ENCODE measurements around the gene DUSP28. TPM values are rescaled to one million over a fixed set of nuclear protein-coding genes. Genes with fewer than 3 reads are reported as not detected.

DUSP28 gene
- total RNA-seq, 1 experiment from 2014 or later: 2.2 TPM

DNA sequence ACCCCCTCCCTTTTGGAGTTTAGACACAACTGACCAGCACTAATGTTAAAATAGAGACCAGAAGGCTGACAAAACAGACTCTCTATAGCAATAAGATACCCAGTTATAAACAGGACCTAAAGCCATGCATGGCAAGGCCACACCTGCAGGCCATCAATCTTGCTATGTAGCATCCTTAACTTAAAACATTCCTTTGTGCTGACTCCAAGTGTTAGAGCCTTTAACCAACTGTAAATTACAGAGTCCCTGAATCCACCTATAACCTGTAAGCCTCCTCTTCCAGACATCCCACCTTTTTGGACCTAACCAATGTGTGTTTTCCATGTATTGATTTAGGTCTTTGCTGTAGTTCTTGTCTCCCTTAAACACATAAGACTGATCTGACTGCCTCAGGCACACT lies 20.3 kb upstream of the DUSP28 start:
- no peaks in the 10 kb centered on the region for H3K27me3 ChIP-seq (replicated peaks; ENCODE audit: control insufficient read depth, insufficient read depth, low read length)
- 0 out of 2 replicates have a peak, but pooled peaks cover 4% of the 10 kb centered on the region for H3K4me1 ChIP-seq
- H3K36me3 ChIP-seq (ENCODE audit: control insufficient read depth, insufficient read depth, low read length): no peaks in the 10 kb centered on the region
- intact Hi-C loops (cut with micrococcal nuclease; ENCODE audit: unreplicated experiment): no loop called here
- no peak overlapping the region for H3K4me3 ChIP-seq (ENCODE audit: low read depth, low read length)
- peaks cover 8% of the 10 kb centered on the region for H3K4me1 Mint-ChIP-seq (ENCODE audit: low read depth, unreplicated experiment)
- no peaks in the 10 kb centered on the region for H3K27me3 Mint-ChIP-seq (ENCODE audit: insufficient read depth, unreplicated experiment)
- peaks cover 10% of the 10 kb centered on the region for H3K9me3 Mint-ChIP-seq (ENCODE audit: unreplicated experiment)
- BruUV-seq (replicated peaks): no TSS peak
- no peak for DNase-seq
- H3K27ac Mint-ChIP-seq (ENCODE audit: unreplicated experiment): no peak overlapping the region
- ChIA-PET POLR2A (no interaction called here), CTCF (no interaction called here)
- 0 out of 2 replicates have a peak, but pooled peaks cover 4% of the 10 kb centered on the region for H3K9me3 ChIP-seq
- no peak for TF ChIP-seq CTCF (IDR thresholded peaks at IDR 0.05; ENCODE audit: insufficient read depth in 1 of 2, low read depth in 1 of 2, low read length in 1 of 2, severe bottlenecking in 1 of 2, unreplicated experiment in 1 of 2)
- no peak overlapping the region for H3K4me3 Mint-ChIP-seq (ENCODE audit: unreplicated experiment)
- H3K36me3 Mint-ChIP-seq (ENCODE audit: insufficient read depth, unreplicated experiment): peaks cover 33% of the 10 kb centered on the region

DNA sequence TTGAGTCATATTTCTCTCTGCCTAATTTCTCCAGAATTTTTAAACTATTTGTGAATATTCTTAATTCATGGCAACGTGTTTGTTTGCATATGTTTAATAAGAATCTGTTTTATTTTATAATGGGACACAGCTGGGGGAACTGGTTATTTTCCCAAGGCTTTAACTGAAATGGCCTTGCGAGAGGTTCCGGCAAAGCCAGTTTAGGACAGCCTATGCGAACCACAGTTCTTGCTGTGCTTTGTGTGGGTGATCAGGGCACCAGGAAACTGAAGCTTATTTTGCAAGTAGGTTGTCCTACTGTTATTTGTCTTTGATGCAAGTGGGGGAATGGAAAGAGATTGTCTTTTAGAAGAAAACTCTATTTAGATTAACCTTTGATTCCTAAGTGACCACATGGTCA lies 8.9 kb upstream of the DUSP28 start:
- Histone ChIP-seq H3K36me3 (ENCODE audit: control insufficient read depth, insufficient read depth, low read length) (no peaks in the 10 kb centered on the region), H3K9me3 (no peaks in the 10 kb centered on the region), H3K4me1 (no peaks in the 10 kb centered on the region), H3K27me3 (replicated peaks; ENCODE audit: control insufficient read depth, insufficient read depth, low read length) (no peaks in the 10 kb centered on the region), H3K4me3 (ENCODE audit: low read depth, low read length) (no peak overlapping the region)
- H3K4me3 Mint-ChIP-seq (ENCODE audit: unreplicated experiment): no peak overlapping the region
- TF ChIP-seq CTCF (IDR thresholded peaks at IDR 0.05; ENCODE audit: insufficient read depth in 1 of 2, low read depth in 1 of 2, low read length in 1 of 2, severe bottlenecking in 1 of 2, unreplicated experiment in 1 of 2): no peak
- BruUV-seq (replicated peaks): no TSS peak
- DNase-seq: no peak
- ChIA-PET POLR2A (no interaction called here), CTCF (interaction anchor here (0.6 kb wide), 1 partner anchor 15 kb away, joined by 3 read pairs; no protein-coding TSS in a partner anchor)
- H3K27ac Mint-ChIP-seq (ENCODE audit: unreplicated experiment): no peak overlapping the region
- no peaks in the 10 kb centered on the region for H3K4me1 Mint-ChIP-seq (ENCODE audit: low read depth, unreplicated experiment)
- H3K27me3 Mint-ChIP-seq (ENCODE audit: insufficient read depth, unreplicated experiment): no peaks in the 10 kb centered on the region
- H3K9me3 Mint-ChIP-seq (ENCODE audit: unreplicated experiment): no peaks in the 10 kb centered on the region
- intact Hi-C loops (cut with micrococcal nuclease; ENCODE audit: unreplicated experiment): no loop called here
- H3K36me3 Mint-ChIP-seq (ENCODE audit: insufficient read depth, unreplicated experiment): peaks cover 16% of the 10 kb centered on the region

- CTCF ChIA-PET: interaction anchor here (0.6 kb wide), 1 partner anchor 14 kb away, joined by 3 read pairs; no protein-coding TSS in a partner anchor
- Mint-ChIP-seq H3K27me3 (ENCODE audit: insufficient read depth, unreplicated experiment) (no peaks in the 10 kb centered on the region), H3K4me3 (ENCODE audit: unreplicated experiment) (no peak overlapping the region), H3K4me1 (ENCODE audit: low read depth, unreplicated experiment) (no peaks in the 10 kb centered on the region), H3K9me3 (ENCODE audit: unreplicated experiment) (no peaks in the 10 kb centered on the region), H3K36me3 (ENCODE audit: insufficient read depth, unreplicated experiment) (peaks cover 16% of the 10 kb centered on the region), H3K27ac (ENCODE audit: unreplicated experiment) (no peak overlapping the region)
- no peak for TF ChIP-seq CTCF (IDR thresholded peaks at IDR 0.05; ENCODE audit: insufficient read depth in 1 of 2, low read depth in 1 of 2, low read length in 1 of 2, severe bottlenecking in 1 of 2, unreplicated experiment in 1 of 2)
- Histone ChIP-seq H3K4me1 (no peaks in the 10 kb centered on the region), H3K4me3 (ENCODE audit: low read depth, low read length) (no peak overlapping the region), H3K27me3 (replicated peaks; ENCODE audit: control insufficient read depth, insufficient read depth, low read length) (no peaks in the 10 kb centered on the region), H3K9me3 (no peaks in the 10 kb centered on the region), H3K36me3 (ENCODE audit: control insufficient read depth, insufficient read depth, low read length) (no peaks in the 10 kb centered on the region)
- no peak for DNase-seq
- intact Hi-C loops (cut with micrococcal nuclease; ENCODE audit: unreplicated experiment): no loop called here
- no TSS peak for BruUV-seq (replicated peaks)
- POLR2A ChIA-PET: no interaction called here
Measured at GRCh38 chr2:240551811-240552210, 8.3 kb upstream of the DUSP28 start.
